HuH-7 (cell line): ENCODE measurements around the gene CRIP2.

Experiments used
- DNase-seq: peaks from one replicate; pipeline ENCODE4 v3.0.0; 2011; ENCODE audit warnings: low spot score

The CRIP2 gene

GRCh38 chr14:105476831-105477659 is 2.4 kb downstream of the CRIP2 start:
- DNase-seq: no peak

GRCh38 chr14:105477660-105478397 is 3.2 kb downstream of the CRIP2 start:
- DNase-seq: no peak

- no peak for DNase-seq
These were observed 4.0 kb downstream of the CRIP2 start for GRCh38 chr14:105478398-105479251.

GRCh38 chr14:105479431-105480158 is 5.0 kb downstream of the CRIP2 start:
- DNase-seq: no peak

- DNase-seq: no peak
These were observed 5.7 kb downstream of the CRIP2 start for GRCh38 chr14:105480199-105480746.

GRCh38 chr14:105480807-105481801 is 6.5 kb downstream of the CRIP2 start:
- peak; percentile 90 for DNase-seq

- DNase-seq: peak; percentile 92
These were observed 7.4 kb downstream of the CRIP2 start for GRCh38 chr14:105481886-105482457.

GRCh38 chr14:105482486-105483110 is 8.0 kb downstream of the CRIP2 start:
- DNase-seq: no peak

GRCh38 chr14:105483300-105484068 is 8.9 kb downstream of the CRIP2 start:
- no peak for DNase-seq

- no peak for DNase-seq
These were observed 9.7 kb downstream of the CRIP2 start for GRCh38 chr14:105484069-105484996.

GRCh38 chr14:105484997-105485393 is 10.4 kb downstream of the CRIP2 start:
- no peak for DNase-seq

- peak; percentile 88 for DNase-seq
These were observed 11.1 kb downstream of the CRIP2 start for GRCh38 chr14:105485739-105486162.

- DNase-seq: no peak
These were observed 11.7 kb downstream of the CRIP2 start, which contains the start of gene CRIP1 for GRCh38 chr14:105486163-105486973. Gene CRIP1 (plus strand): TSS chr14:105486886. CDS start chr14:105487260, 374 bp downstream.

GRCh38 chr14:105486974-105487448 is 12.4 kb downstream of the CRIP2 start:
- no peak for DNase-seq

GRCh38 chr14:105487449-105487985 is 12.9 kb downstream of the CRIP2 start:
- DNase-seq: no peak
